ENCODE data around the gene SLC4A8.

Gene SLC4A8

DNA sequence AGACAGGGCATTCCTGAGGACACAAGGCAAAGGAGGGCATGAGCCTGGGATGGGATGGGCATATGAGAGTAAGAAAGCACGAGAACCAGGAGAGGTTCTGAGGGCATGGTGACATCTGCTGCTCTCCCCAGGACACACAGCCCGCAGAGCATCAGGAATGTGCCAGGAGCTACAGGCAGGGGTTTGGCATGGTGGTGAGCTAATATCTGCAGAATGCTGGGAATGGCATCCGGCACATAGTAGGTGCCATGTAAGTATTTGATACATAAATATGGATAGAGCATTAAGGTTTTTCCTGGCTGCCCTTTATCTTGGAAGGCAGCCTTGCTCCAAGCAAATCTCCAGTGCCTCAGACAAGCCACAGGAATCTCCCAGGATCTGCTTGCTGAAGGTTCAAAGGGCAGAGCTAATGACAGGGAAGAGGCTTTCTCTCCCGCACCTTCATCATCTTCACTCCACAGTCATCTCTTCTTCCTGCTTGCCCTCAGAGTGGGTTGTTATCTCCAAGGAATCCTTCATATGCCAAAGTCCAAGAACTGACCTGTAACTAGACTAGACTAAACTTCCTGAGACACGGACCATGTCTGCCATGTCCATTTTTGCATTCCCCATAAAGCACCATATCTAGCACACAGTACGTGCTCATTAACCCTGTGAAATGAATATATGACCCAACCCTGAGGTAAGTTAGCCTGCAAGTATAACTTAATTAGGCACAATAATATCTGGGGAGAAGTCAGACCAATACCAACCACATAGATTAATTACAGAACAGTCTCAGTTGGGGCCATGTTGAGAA lies 104.4 kb downstream of the SLC4A8 start:
- FAIRE-seq, result no peak

DNA sequence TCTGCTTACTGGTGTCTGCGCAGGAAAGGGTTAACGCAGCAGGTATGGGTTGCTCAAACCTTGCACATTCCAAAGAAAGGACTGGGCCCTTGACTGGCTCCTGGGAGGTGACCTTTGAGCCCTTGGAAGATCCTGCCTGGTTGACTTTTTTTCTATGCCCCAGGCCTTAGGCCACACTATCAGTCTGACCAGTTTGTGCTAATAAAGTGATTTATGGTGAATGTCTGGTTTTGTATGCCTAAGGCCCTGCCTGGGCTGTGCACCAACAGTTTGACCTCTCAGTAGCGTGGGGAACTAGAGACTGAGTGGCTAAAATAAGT lies 105.0 kb downstream of the SLC4A8 start:
- FAIRE-seq, result no peak

DNA sequence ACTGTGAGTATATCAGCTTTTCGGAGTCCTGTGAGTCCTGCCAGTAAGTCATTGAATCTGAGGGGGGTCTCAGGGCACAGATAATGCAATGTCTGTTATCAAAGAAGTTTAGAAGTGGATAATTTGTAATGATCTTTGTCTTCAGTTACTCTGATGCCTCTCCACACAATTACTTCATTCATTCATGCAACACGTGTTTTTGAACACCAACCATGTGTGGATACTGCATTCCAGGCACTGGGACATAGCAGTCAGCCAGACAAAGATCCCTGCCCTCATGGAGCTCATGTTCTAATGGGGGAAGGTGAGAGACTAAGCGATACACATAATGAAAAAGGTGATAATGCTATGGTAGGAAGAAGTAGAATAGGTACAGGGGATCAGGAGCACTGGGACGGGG lies 105.6 kb downstream of the SLC4A8 start:
- FAIRE-seq, result no peak

DNA sequence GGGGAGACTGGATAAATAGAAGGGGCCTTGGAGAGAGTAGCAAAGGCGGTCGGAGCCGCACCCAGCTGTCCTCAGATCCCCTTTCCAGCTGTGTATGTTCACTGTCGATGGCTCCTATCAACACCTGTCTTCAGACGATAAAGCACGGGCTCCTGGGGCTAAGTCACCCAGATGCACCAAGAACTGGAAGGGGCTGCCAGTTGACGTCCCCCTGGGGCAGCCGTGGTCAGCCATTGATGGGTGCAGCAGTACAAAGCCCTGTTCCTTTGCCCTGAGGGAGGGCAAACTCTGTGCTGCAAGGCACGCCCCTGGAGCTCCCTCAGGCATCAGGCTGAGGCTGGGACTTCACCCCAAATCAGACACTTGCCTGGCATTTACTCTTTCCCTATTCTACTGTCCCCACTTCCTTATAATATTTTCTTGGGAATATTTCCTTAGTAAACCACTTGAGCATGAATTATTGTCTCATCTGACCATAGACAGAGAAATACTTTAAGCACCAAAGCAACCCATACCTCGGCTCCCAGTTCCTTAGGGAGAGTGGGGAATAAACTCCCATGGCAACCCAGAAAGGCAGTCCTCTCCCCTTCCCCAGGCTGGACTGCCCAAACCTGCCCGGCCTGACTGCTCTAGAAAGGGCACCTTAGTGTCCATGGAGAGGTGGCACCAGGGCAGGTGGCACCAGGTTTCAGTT lies 106.8 kb downstream of the SLC4A8 start:
- no peak for FAIRE-seq

- no peak for FAIRE-seq
Measured at GRCh38 chr12:51531978-51532497, 107.4 kb downstream of the SLC4A8 start.

DNA sequence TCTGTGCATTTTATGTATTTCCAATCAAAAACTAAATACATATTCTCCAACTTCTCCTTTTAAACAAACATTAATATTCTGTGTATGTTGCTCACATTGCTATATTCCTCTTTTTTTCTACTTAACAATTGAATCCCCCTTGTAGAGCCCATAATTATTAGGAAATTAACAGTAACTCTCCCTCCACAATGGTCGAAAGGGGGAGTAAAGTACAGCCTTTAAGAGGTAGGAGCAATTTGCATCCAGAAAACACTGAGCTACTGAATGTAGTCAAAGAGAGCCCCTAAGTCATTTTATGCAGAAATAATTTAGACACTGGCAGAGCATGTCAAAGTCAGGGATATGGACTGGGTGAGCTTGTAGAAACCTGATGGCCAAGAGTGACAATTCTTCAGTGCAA lies 109.2 kb downstream of the SLC4A8 start:
- no peak for FAIRE-seq

DNA sequence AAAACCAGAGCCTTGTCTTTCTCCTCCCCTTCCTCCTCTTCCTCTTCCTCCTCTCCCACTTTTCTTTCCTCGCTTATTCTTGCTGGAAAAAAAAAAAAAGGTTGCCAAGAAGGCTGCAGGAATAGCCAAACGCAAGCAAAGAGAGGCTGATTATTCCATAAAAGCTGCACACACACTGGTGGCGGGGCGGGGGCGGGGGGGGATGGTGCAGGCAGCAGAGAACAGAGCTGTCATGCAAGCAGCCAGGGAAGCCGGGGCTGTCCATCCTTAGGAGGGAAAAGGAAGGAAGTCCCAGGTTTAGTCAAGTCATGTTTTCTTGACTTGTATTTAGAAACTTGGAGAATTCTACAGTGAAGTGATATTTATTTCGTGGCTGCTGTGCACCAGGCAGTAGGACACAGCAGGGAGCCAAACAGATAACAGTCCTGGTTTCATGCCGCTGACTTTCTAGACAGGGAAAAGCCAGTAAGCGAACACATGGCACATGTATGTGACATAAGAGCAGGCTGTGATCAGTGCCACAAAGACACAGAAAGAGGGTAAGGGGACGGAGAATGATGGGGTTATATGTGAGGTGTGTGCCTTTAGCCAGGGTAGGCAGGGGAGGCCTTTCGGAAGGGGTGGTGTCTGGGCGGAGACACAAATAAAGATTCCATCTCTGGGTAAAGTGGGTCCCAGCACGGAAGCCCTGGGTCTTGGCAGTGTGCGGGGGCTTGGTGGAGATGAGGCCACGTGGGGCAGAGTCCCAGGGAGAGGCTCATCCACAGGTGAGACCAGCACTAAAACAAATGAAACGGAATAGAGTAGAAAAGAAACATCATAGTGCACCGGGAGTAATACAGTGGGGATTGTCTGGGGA lies 109.8 kb downstream of the SLC4A8 start:
- no peak for FAIRE-seq

DNA sequence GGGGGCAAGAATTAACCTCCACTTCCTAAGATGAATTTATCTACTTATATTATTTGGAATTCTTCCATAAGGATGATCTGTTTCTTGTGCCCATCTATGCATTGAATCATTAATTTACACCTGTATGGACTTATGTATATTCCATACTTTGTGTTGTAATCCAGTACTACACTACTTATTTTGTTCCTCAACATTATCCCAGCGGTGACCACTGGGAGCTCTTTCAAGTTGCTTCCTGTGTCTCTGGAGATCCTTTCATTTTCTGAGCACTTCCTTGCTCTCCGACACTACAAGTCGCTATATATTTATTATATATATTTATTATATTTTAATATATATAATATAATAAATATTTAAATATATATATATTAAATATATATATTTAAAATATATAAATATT lies 111.5 kb downstream of the SLC4A8 start:
- FAIRE-seq, result no peak

DNA sequence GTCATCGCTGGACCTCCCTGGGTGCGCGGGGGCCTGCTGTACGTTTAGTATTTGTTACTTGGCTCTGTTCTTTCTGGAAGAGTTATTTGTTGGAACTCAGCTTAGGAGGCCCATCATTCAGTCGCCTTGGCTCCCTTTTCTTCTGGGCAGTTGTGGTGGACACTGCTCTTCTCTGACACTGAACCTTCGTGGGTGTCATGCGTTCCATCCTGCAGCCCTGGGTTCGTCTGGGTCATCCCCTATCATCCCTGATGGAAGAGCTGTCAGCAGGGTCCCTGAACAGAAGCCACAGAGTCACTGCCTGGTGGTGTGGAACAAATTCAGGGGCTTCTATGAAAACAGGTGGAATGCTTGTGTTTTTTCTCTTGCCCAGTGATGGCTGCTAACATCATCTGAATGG lies 113.5 kb downstream of the SLC4A8 start:
- no peak for FAIRE-seq

DNA sequence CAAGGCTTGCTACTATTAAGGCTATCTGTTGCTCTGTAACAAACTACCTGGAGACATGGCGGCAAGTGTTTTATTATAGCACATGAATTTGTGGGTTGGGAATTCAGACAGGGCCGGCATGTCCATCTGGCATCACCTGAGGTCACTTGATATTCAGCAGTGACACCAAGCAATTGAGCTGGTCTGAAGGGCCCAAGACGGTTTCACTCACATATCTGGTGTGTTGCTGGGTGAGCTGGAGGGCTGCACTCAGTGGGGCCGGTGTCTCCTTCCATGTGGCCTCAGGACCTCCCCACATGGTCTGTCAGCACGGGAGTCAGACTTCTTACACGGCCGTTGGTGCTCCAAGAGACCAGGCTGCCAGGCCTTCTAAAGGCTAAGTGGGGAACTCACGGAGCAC lies 114.0 kb downstream of the SLC4A8 start:
- FAIRE-seq, result no peak

DNA sequence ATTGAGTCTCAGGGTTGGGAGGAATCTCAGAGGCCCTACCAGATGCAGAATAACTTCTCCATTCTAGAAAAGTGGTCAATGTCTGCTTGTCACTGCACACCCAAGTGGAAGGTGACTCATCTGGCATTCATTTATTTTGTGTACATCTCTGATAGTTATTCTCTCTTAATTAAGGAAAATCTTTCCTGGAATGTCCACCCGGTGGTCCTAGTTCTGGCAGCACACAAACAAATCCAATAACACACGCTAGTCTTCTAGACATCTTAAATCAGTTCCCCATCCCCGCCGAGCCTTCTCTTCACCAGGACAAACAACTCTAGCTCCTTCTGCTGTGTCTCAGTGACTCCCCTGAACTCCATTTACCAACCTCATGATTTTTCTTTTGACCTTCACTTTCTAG lies 116.4 kb downstream of the SLC4A8 start:
- no peak for FAIRE-seq

GRCh38 chr12:51546097-51546496 lies 121.5 kb downstream of the SLC4A8 start:
- no peak for FAIRE-seq

- no peak for FAIRE-seq
Measured at GRCh38 chr12:51547606-51548005, 123.0 kb downstream of the SLC4A8 start.

- FAIRE-seq, result no peak
Measured at GRCh38 chr12:51548241-51548640, 123.6 kb downstream of the SLC4A8 start.

GRCh38 chr12:51549637-51550036 lies 125.0 kb downstream of the SLC4A8 start:
- FAIRE-seq, result no peak
